GM19455 (cell line): Measurements from ENCODE around the gene ERFL.
A peak's percentile ranks its signal among the peaks of the same experiment; 100 is the strongest.

Source experiments
- ATAC-seq: cut with Tn5 transposase; IDR thresholded peaks from one replicate; pipeline ENCODE4 v1.9.1; 2021; ENCODE audit not compliant: unreplicated experiment

Gene ERFL

DNA sequence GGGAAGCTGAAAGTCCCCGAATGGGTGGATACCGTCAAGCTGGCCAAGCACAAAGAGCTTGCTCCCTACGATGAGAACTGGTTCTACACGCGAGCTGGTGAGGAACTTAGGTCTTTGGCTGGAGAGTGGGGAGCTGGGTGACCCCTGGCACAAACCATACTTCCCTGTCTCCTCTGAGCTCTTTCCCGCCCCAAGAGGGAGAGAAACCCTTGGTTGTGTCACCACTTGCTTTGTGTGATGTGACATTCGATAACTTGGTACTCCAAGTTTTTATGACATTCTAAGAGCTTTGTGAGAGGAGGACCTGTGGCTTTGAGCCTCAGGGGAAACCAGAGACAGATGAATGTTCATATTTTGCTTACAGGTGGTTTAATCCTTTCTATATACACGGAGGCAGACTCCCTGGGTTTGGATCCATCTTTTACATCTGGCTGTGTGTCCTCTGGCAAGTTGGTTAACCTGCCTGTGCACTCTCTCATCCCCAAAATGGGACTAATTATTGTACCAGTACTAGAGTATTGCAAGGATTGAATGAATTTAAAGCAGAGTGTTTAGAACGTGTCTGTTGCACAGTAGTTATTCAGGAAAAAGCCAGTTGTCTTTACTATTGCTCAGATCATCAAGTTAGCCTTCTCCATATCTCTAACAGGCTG, 67.0 kb downstream of the ERFL start:
- ATAC-seq: no peak

DNA sequence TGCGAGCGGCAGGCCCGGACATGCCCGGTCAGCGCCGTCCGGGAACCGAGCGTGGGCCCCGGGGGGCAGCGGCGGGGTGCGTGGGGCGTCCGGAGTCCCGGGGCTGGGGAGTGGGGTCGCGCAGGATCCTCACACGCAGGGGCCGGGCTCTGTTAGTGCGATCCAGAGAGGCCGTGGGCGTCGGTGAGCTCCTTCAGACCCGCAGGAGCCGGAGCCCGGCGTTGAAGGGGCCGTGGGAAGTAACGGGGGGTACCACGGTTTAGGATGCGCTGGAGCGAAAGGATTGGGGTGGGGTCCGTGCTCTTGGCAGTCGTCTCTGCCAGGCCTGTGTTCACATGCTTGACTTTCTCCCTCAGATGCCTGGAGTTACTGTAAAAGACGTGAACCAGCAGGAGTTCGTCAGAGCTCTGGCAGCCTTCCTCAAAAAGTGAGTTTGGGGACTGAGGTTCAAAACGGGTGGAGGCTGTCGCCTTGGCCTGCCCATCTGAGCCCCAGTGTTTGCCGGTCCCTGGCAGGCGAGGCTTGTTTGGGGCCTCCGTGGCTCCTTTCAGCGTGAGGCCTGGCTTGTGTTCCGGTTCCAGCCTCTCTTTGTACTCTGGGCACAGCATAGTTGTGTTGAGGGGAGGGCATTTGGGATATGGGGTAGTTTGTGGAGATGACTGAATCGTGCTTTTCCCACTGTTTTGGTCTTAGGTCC, 67.7 kb downstream of the ERFL start:
- no peak for ATAC-seq

DNA sequence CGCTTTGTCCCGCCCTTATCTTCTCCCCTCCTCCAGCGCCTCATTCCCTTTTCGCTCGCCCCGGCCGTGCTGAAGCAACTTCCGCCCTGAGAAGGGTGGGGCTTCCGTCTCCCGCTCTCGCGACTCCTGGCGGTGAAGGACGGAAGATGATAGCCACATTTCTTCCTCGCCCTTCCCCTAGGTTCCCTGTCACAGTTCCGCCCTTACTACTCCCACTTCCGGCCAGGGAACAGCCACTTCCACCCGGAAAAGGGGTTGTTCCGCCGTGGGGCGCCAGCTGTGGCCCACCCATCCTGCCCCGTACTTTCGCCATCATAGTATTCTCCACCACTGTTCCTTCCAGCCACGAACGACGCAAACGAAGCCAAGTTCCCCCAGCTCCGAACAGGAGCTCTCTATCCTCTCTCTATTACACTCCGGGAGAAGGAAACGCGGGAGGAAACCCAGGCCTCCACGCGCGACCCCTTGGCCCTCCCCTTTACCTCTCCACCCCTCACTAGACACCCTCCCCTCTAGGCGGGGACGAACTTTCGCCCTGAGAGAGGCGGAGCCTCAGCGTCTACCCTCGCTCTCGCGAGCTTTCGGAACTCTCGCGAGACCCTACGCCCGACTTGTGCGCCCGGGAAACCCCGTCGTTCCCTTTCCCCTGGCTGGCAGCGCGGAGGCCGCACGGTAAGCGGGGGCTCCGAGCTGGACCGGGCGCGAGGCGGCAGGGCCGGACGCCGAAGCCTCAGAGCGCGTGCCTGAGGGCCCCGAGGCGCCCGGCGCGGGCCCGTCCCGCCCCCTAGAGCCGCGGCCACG, 68.4 kb downstream of the ERFL start, which contains the start of gene RPS19:
RPS19 (plus strand) TSS at position 638 of the 801 bp plus-strand sequence. CDS start 520 bp downstream, outside the sequence.
- ATAC-seq: peak; percentile 76

DNA sequence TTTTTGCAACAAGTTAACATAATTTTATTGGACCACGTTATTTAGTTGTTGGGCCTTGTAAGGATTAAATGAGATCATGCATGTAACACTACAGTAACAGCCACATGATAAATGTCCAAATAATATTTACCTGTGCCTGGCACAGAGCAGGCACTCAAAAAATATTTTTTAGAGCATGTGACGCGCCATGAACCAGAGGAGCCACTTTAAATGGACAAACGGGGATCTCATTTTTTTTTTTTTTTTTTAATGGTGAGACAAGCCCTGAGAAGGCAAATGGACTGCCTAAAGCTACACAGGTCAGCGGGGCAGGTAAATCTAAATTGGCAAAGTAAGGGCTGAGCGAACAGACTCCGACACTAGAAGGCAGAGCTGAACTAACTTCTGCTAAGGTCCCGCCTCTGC, 69.0 kb downstream of the ERFL start:
- ATAC-seq: no peak
